PC-9 (cell line): ENCODE results near the gene ABCA7. TPM values are rescaled to one million over a fixed set of nuclear protein-coding genes. Genes with fewer than 3 reads are reported as not detected.

Experiments used
- BruUV-seq: library from RNA; stranded (reverse); fragments of 400-500 nt; replicated peaks from 2 replicates; lab custom pipeline; 2021; lab: Mats Ljungman, UMichigan
- CTCF ChIA-PET: fragments of 300-600 bp; sonication (Branson Sonifier 250); formaldehyde crosslinking; loops from one replicate; lab custom pipeline; 2022; ENCODE audit warnings: antibody characterized with exemption; lab: Charles Lee
- POLR2A ChIA-PET: fragments of 300-600 bp; sonication (Branson Sonifier 250); formaldehyde crosslinking; loops from one replicate; lab custom pipeline; 2022; ENCODE audit warnings: antibody characterized with exemption; ENCODE audit not compliant: unreplicated experiment; lab: Charles Lee
- DNase-seq, 2 experiments: peaks; one replicate each; pipeline versions ENCODE4 v3.0.0 to v3.0.0-alpha.2; 2015 to 2022; ENCODE audit warnings: mixed read lengths in 1 of 2
- H2AFZ ChIP-seq: fragments of 200-600 bp; sonication (generic); 2 replicates; pipeline ENCODE4 v1.8.1; 2017; ENCODE audit warnings: antibody characterized with exemption
- H3F3A ChIP-seq: fragments of 200-600 bp; sonication (generic); 2 replicates; pipeline ENCODE4 v1.8.1; 2017; ENCODE audit warnings: antibody characterized with exemption, mild to moderate bottlenecking, low read depth; ENCODE audit not compliant: insufficient read depth
- H3K27ac ChIP-seq: fragments of 200-600 bp; sonication (generic); 2 replicates; pipeline ENCODE4 v1.6.1; 2016; ENCODE audit warnings: mixed run types
- H3K27me3 ChIP-seq: fragments of 200-600 bp; sonication (generic); 2 replicates; pipeline ENCODE4 v1.6.1; 2016; ENCODE audit warnings: low read depth, mixed run types; ENCODE audit not compliant: insufficient read depth
- H3K36me3 ChIP-seq: fragments of 200-600 bp; sonication (generic); 2 replicates; pipeline ENCODE4 v1.6.1; 2016; ENCODE audit warnings: low read depth, mixed run types
- H3K4me1 ChIP-seq: fragments of 200-600 bp; sonication (generic); replicated peaks from 2 replicates; pipeline ENCODE4 v1.6.1; 2016; ENCODE audit warnings: mixed run types; ENCODE audit not compliant: insufficient read depth
- H3K4me2 ChIP-seq: fragments of 200-600 bp; sonication (generic); 2 replicates; pipeline ENCODE4 v1.6.1; 2017; ENCODE audit warnings: mixed run types
- H3K4me3 ChIP-seq: fragments of 200-600 bp; sonication (generic); 2 replicates; pipeline ENCODE4 v1.6.1; 2016; ENCODE audit warnings: mixed run types
- H3K79me2 ChIP-seq: fragments of 200-600 bp; sonication (generic); 2 replicates; pipeline ENCODE4 v1.6.1; 2017; ENCODE audit warnings: low read depth, mixed run types
- H3K9me2 ChIP-seq: fragments of 200-600 bp; sonication (generic); 2 replicates; pipeline ENCODE4 v1.8.1; 2017; ENCODE audit warnings: mild to moderate bottlenecking; ENCODE audit not compliant: insufficient read depth
- H3K9me3 ChIP-seq: fragments of 200-600 bp; sonication (generic); 2 replicates; pipeline ENCODE4 v1.8.1; 2016; ENCODE audit warnings: low read depth; ENCODE audit not compliant: insufficient read depth
- H4K20me1 ChIP-seq: fragments of 200-600 bp; sonication (generic); 2 replicates; pipeline ENCODE4 v1.8.1; 2017; ENCODE audit not compliant: insufficient read depth
- EZH2 ChIP-seq: fragments of 200-600 bp; sonication (generic); IDR thresholded peaks from 2 replicates; pipeline ENCODE4 v1.8.0; 2017; ENCODE audit warnings: antibody characterized with exemption, low read depth
- intact Hi-C: fragments of 100-400 bp; cut with micrococcal nuclease; formaldehyde crosslinking; loops from one replicate; pipeline ENCODE4 v1.10.0; 2022; ENCODE audit not compliant: unreplicated experiment
- total RNA-seq: library from RNA; stranded (reverse); gene quantifications from 2 replicates; pipeline ENCODE4 v1.2.3, GENCODE V29; 2021
- TF ChIP-seq, protein P1 (sequence below): fragments of 200-600 bp; sonication (generic); conservative IDR thresholded peaks from 2 replicates; pipeline ENCODE4 v1.6.1; 2017; ENCODE audit warnings: mixed run types, antibody characterized with exemption, mild to moderate bottlenecking, moderate library complexity

Gene ABCA7
- total RNA-seq, 1 experiment from 2014 or later: 29.9 TPM

DNA sequence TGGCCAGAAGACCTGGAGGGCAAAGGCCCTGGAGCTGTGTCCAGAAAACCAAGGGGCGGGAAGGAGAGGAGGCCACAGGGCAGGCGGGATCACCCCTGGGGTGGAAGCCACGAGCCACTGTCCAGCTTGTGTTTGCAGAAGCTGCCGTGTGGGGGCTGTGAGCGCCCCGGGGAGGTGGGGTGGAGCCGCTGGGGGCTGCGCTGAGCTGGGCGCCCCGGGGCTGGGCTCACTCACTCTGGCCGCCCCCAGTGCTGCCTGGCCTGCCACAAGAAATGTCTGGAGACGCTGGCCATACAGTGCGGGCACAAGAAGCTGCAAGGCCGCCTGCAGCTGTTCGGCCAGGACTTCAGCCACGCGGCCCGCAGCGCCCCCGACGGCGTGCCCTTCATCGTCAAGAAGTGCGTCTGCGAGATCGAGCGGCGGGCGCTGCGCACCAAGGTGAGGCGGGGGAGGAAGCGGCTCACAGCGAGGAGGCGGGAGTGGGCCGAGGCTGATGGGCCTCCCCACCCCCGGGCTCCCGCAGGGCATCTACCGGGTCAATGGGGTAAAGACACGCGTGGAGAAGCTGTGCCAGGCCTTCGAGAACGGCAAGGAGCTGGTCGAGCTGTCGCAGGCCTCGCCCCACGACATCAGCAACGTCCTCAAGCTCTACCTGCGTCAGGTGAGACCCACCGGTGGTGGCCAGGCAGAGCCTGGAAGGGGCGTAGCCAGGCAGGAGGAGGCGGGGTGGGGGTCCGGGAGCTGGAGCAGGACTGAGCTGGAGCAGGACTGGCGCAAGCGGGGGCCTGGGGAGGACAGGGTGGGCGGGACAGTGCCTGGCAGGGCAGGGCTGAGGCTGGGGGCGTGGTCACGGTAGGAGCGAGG, 41.6 kb downstream of the ABCA7 start:
- Histone ChIP-seq H2AFZ (no peak overlapping the region), H3K9me3 (no peaks in the 10 kb centered on the region), H3K79me2 (no peaks in the 10 kb centered on the region), H3F3A (peaks cover 10% of the 10 kb centered on the region; the same call in 1 of the 2 replicates), H4K20me1 (no peaks in the 10 kb centered on the region), H3K27ac (no peak overlapping the region), H3K36me3 (no peaks in the 10 kb centered on the region), H3K4me3 (no peak overlapping the region), H3K9me2 (no peaks in the 10 kb centered on the region), H3K27me3 (no peaks in the 10 kb centered on the region), H3K4me1 (no peaks in the 10 kb centered on the region), H3K4me2 (no peak overlapping the region)
- intact Hi-C loops: no loop called here
- POLR2A ChIA-PET: no interaction called here
- CTCF ChIA-PET: interaction anchor here (0.5 kb wide), 1 partner anchor 13 kb away, joined by 3 read pairs; no protein-coding TSS in a partner anchor
- BruUV-seq: no TSS peak
- DNase-seq: no peak
- TF ChIP-seq, protein P1, sequence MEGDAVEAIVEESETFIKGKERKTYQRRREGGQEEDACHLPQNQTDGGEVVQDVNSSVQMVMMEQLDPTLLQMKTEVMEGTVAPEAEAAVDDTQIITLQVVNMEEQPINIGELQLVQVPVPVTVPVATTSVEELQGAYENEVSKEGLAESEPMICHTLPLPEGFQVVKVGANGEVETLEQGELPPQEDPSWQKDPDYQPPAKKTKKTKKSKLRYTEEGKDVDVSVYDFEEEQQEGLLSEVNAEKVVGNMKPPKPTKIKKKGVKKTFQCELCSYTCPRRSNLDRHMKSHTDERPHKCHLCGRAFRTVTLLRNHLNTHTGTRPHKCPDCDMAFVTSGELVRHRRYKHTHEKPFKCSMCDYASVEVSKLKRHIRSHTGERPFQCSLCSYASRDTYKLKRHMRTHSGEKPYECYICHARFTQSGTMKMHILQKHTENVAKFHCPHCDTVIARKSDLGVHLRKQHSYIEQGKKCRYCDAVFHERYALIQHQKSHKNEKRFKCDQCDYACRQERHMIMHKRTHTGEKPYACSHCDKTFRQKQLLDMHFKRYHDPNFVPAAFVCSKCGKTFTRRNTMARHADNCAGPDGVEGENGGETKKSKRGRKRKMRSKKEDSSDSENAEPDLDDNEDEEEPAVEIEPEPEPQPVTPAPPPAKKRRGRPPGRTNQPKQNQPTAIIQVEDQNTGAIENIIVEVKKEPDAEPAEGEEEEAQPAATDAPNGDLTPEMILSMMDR: no peak
- no peak for TF ChIP-seq EZH2

- Histone ChIP-seq H3K27ac (0 out of 2 replicates have a peak overlapping the region, but pooled peaks have one; percentile 39), H3K9me2 (no peaks in the 10 kb centered on the region), H3K36me3 (no peaks in the 10 kb centered on the region), H3K4me2 (peak overlapping the region; percentile 79), H3K27me3 (no peaks in the 10 kb centered on the region), H3K4me1 (no peaks in the 10 kb centered on the region), H3K79me2 (no peaks in the 10 kb centered on the region), H3F3A (peaks cover 7% of the 10 kb centered on the region; the same call in 1 of the 2 replicates), H4K20me1 (no peaks in the 10 kb centered on the region), H3K9me3 (no peaks in the 10 kb centered on the region), H2AFZ (peak overlapping the region; percentile 72; the same call in 1 of the 2 replicates), H3K4me3 (peak overlapping the region; percentile 53; the same call in 1 of the 2 replicates)
- ChIA-PET CTCF (no interaction called here), POLR2A (interaction anchor here (0.6 kb wide), 1 partner anchor 45 kb away, joined by 3 read pairs; no protein-coding TSS in a partner anchor)
- DNase-seq: peak in 1 of 2 experiments; percentile 67
- BruUV-seq: no TSS peak
- TF ChIP-seq, protein P1: no peak
- no peak for TF ChIP-seq EZH2
- intact Hi-C loops: no loop called here
Observed at GRCh38 chr19:1082165-1082927, 42.4 kb downstream of the ABCA7 start.
